Sigmoid colon (tissue), 7 donors: ENCODE measurements around the gene GPR25. TPM values are rescaled to one million over a fixed set of nuclear protein-coding genes. Genes with fewer than 3 reads are reported as not detected.

Experiments used
- DNase-seq: peaks from one replicate; pipeline ENCODE4 v3.0.0-alpha.2; 2019
- H3K27ac ChIP-seq, 4 donors: fragments of 200-600 bp; sonication (generic); one replicate each; pipeline ENCODE4 v1.5.1; 2016 to 2019; ENCODE audit warnings: mild to moderate bottlenecking in 1 of 4
- H3K27me3 ChIP-seq, 3 donors: fragments of 200-600 bp; sonication (generic); one replicate each; pipeline ENCODE4 v1.5.1; 2019; ENCODE audit warnings: mild to moderate bottlenecking in 1 of 3
- H3K36me3 ChIP-seq, 4 donors: fragments of 200-600 bp; sonication (generic); one replicate each; pipeline ENCODE4 v1.5.1; 2016 to 2019
- H3K4me1 ChIP-seq, 4 donors: fragments of 200-600 bp; sonication (generic); one replicate each; pipeline ENCODE4 v1.5.1; 2017 to 2019
- H3K4me3 ChIP-seq, 4 donors: fragments of 200-600 bp; sonication (generic); one replicate each; pipeline ENCODE4 v1.5.1; 2017 to 2019; ENCODE audit warnings: mild to moderate bottlenecking in 2 of 4, moderate library complexity in 1 of 4
- H3K9me3 ChIP-seq, 4 donors: fragments of 200-600 bp in 3 of 4; sonication (generic) in 3 of 4; one replicate each; pipeline versions ENCODE4 v1.5.1 to v1.6.1; 2013 to 2019
- CTCF ChIP-seq, 4 experiments: fragments of 450-650 bp in 3 of 4; fragments of 200-600 bp in 1 of 4; IDR thresholded peaks; one replicate each; pipeline ENCODE4 v1.5.1; 2016 to 2019; ENCODE audit warnings: antibody characterized with exemption in 4 of 4, mild to moderate bottlenecking in 3 of 4, moderate library complexity in 2 of 4
- EP300 ChIP-seq, 4 donors: sonication (generic); formaldehyde crosslinking; IDR thresholded peaks; one replicate each; pipeline ENCODE4 v1.6.1; 2017; ENCODE audit warnings: antibody characterized with exemption in 4 of 4
- POLR2A ChIP-seq, 2 donors: fragments of 450-650 bp; IDR thresholded peaks; one replicate each; pipeline ENCODE4 v1.6.1; 2016; ENCODE audit warnings: antibody characterized with exemption in 2 of 2, mild to moderate bottlenecking in 2 of 2, moderate library complexity in 2 of 2
- POLR2AphosphoS5 ChIP-seq, 4 donors: sonication (generic); formaldehyde crosslinking; IDR thresholded peaks; one replicate each; pipeline ENCODE4 v1.6.1; 2017; ENCODE audit warnings: antibody characterized with exemption in 4 of 4
- WGBS, 2 donors: extraction: QIAGEN DNeasy Blood & Tissue Kit; methylation state at CpG; one replicate each; pipeline ENCODE4 v1.1.7; 2013; 5-methylcytosine and 5-hydroxymethylcytosine counted together
- intact Hi-C: fragments of 100-400 bp; cut with DNase I; formaldehyde crosslinking; loops from one replicate; pipeline ENCODE4 v1.15.1; 2023
- polyA plus RNA-seq, 3 donors: library from polyadenylated mRNA; stranded (reverse); fragments of 200-250 nt; gene quantifications; one replicate each; pipeline ENCODE4 v1.2.3, GENCODE V29; 2013
- total RNA-seq, 4 donors: library from RNA; depleted of rRNA; stranded (reverse); fragments of >200 nt; gene quantifications; one replicate each; pipeline ENCODE4 v1.1.0, GENCODE V29; 2016
- donor health status: healthy with polysubstance abuse.
- donor health status: Bipolar disorder and iron deficiency.
- donor health status: healthy.

GPR25 gene
- total and polyA plus RNA-seq, 7 donors, result 1.0 TPM; not detected in 6

- Histone ChIP-seq H3K9me3 (no peaks in the 10 kb centered on the region), H3K27me3 (no peaks in the 10 kb centered on the region), H3K36me3 (peaks cover 3 to 39% (median 11%) of the 10 kb centered on the region in 4 donors), H3K4me1 (no peaks in the 10 kb centered on the region), H3K4me3 (no peak overlapping the region), H3K27ac (no peak overlapping the region)
- no peak for TF ChIP-seq POLR2A (IDR thresholded peaks at IDR 0.05)
- no peak for TF ChIP-seq EP300 (IDR thresholded peaks at IDR 0.05)
- TF ChIP-seq POLR2AphosphoS5 (IDR thresholded peaks at IDR 0.05), result no peak
- TF ChIP-seq CTCF (IDR thresholded peaks at IDR 0.05), result no peak
- intact Hi-C loops, result no loop called here
- no peak for DNase-seq
- 82 to 90% methylated on average over 2 of the region's 2 CpGs for WGBS, 2 donors
Measured at GRCh38 chr1:200861937-200862647, 10.7 kb upstream of the GPR25 start.

DNA sequence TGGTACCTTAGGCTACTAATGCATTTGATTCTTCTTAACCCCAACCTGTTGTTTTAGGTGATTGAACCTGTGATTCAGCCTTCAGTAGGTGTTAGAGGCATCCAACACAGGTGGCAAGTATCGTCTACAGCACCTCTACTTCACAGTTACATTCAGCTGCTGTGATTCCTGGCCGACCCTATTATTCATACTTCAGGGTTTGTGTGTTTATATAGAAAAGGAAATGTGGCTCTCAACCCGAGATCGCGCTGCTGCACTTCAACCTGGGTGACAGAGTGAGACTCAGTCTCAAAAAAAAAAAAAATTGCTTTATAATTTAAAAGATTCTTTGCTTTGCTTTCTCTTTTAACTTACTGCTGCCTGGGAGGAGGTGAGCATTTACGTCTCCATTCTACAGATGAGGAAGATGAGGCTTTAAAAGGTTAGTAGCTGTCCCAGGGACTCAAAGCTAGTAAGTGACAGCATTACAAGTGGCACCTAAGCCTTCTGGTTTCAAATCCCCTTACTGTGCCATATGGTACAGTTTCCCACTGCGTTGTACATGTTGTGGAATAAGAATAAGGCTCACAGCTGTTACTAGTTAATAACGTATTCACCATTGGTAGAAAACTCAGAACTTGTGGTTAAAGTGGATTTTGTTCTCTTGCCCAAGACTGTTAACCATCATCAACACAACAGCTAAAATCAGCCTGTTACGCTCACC lies 9.9 kb upstream of the GPR25 start:
- no peaks in the 10 kb centered on the region for H3K9me3 ChIP-seq
- TF ChIP-seq POLR2A (IDR thresholded peaks at IDR 0.05), result no peak
- no peak for TF ChIP-seq EP300 (IDR thresholded peaks at IDR 0.05)
- TF ChIP-seq POLR2AphosphoS5 (IDR thresholded peaks at IDR 0.05), result no peak
- TF ChIP-seq CTCF (IDR thresholded peaks at IDR 0.05), result no peak
- H3K4me1 ChIP-seq, result no peaks in the 10 kb centered on the region
- no peak for DNase-seq
- no peak overlapping the region for H3K4me3 ChIP-seq
- H3K27me3 ChIP-seq, result no peaks in the 10 kb centered on the region
- intact Hi-C loops, result no loop called here
- no peak overlapping the region for H3K27ac ChIP-seq
- peaks cover 3 to 32% (median 7%) of the 10 kb centered on the region in 4 donors for H3K36me3 ChIP-seq
- WGBS, 2 donors, result 78 to 84% methylated on average over 9 of the region's 9 CpGs

GRCh38 chr1:200866116-200866515 lies 6.7 kb upstream of the GPR25 start:
- intact Hi-C loops, result no loop called here
- peaks cover 3 to 16% (median 7%) of the 10 kb centered on the region in 4 donors for H3K36me3 ChIP-seq
- H3K4me1 ChIP-seq, result no peaks in the 10 kb centered on the region
- H3K27ac ChIP-seq, result no peak overlapping the region
- TF ChIP-seq POLR2A (IDR thresholded peaks at IDR 0.05), result no peak
- no peak for TF ChIP-seq EP300 (IDR thresholded peaks at IDR 0.05)
- TF ChIP-seq CTCF (IDR thresholded peaks at IDR 0.05), result no peak
- TF ChIP-seq POLR2AphosphoS5 (IDR thresholded peaks at IDR 0.05), result no peak
- 77 to 87% methylated on average over 3 of the region's 3 CpGs for WGBS, 2 donors
- no peak for DNase-seq
- H3K9me3 ChIP-seq, result no peaks in the 10 kb centered on the region
- H3K27me3 ChIP-seq, result peaks cover 0 to 20% (median 11%) of the 10 kb centered on the region in 3 donors
- no peak overlapping the region for H3K4me3 ChIP-seq

- no peaks in the 10 kb centered on the region for H3K9me3 ChIP-seq
- intact Hi-C loops, result no loop called here
- WGBS, 2 donors, result 53 to 64% methylated on average over 5 of the region's 5 CpGs
Measured at GRCh38 chr1:200866521-200866920, 6.3 kb upstream of the GPR25 start.

More at GRCh38 chr1:200866521-200866920, 6.3 kb upstream of the GPR25 start:
- TF ChIP-seq CTCF (IDR thresholded peaks at IDR 0.05) (no peak), EP300 (IDR thresholded peaks at IDR 0.05) (no peak), POLR2A (IDR thresholded peaks at IDR 0.05) (no peak), POLR2AphosphoS5 (IDR thresholded peaks at IDR 0.05) (no peak)
- peaks cover 3 to 16% (median 7%) of the 10 kb centered on the region in 4 donors for H3K36me3 ChIP-seq
- no peak overlapping the region for H3K4me3 ChIP-seq
- DNase-seq, result no peak
- H3K27me3 ChIP-seq, result peaks cover 0 to 24% (median 15%) of the 10 kb centered on the region in 3 donors
- H3K4me1 ChIP-seq, result no peaks in the 10 kb centered on the region
- H3K27ac ChIP-seq, result no peak overlapping the region
